K562 (cell line): Measurements from ENCODE around the gene NANOG. TPM values are rescaled to one million over a fixed set of nuclear protein-coding genes. Genes with fewer than 3 reads are reported as not detected.
A peak's percentile ranks its signal among the peaks of the same experiment; 100 is the strongest.
"Not testable (repeated sequence)": the region's sequence is repeated elsewhere in the genome, so short reads cannot be mapped to it uniquely, and the experiment has no call there.

Experiments used
- ATAC-seq: fragments of 200-7000 bp; cut with Tn5 transposase; 3 replicates; pipeline ENCODE4 v1.9.1; 2020; ENCODE audit warnings: moderate library complexity
- BruUV-seq: library from RNA; stranded (reverse); fragments of 400-500 nt; replicated peaks from 2 replicates; lab custom pipeline; 2021; lab: Mats Ljungman, UMichigan
- CTCF ChIA-PET: fragments of 300-600 bp; formaldehyde crosslinking; extraction: SDS; loops from one replicate; lab custom pipeline; 2021; ENCODE audit warnings: low intra/inter-chr PET ratio; lab: Yijun Ruan, JAX
- POLR2A ChIA-PET: fragments of 300-600, 350-650 bp; sonication (Branson Sonifier 250); formaldehyde crosslinking; extraction: SDS; loops from one replicate; lab custom pipeline; 2021; ENCODE audit warnings: antibody characterized with exemption, inconsistent platforms; lab: Yijun Ruan, JAX
- DNase-seq, 4 experiments: peaks; one replicate each; pipeline versions ENCODE4 v3.0.0 to v3.0.0-alpha.2; 2011 to 2018; ENCODE audit warnings: low spot score in 3 of 4, mixed read lengths in 3 of 4; ENCODE audit errors: extremely low read depth in 1 of 4
- FAIRE-seq: peaks from 2 replicates; lab custom pipeline; 2011; peaks lifted over from hg19 to GRCh38; lab: Jason Lieb, UNC
- H2AFZ ChIP-seq: 2 replicates; pipeline ENCODE4 v1.6.0; 2011; ENCODE audit warnings: low read depth, low read length, control low read depth, inconsistent platforms
- H3K27ac ChIP-seq: fragments of 200-600 bp; 3 replicates; pipeline ENCODE4 v1.8.0; 2011; ENCODE audit warnings: low read depth, mild to moderate bottlenecking, control low read depth, inconsistent platforms, low read length, moderate library complexity, mixed read lengths; ENCODE audit errors: extremely low read depth
- H3K27me3 ChIP-seq, 2 experiments: fragments of 300-600 bp in 1 of 2; 2 replicates in 1 of 2; 3 replicates in 1 of 2; pipeline versions ENCODE4 v1.6.0 to v1.8.0; 2011; ENCODE audit warnings: inconsistent platforms in 2 of 2, low read length in 2 of 2, mild to moderate bottlenecking in 1 of 2, mixed read lengths in 1 of 2, moderate library complexity in 1 of 2; ENCODE audit not compliant: control insufficient read depth in 2 of 2, insufficient read depth in 2 of 2
- H3K36me3 ChIP-seq: fragments of 300-600 bp; 3 replicates; pipeline ENCODE4 v1.8.0; 2011; ENCODE audit warnings: mild to moderate bottlenecking, low read length, inconsistent platforms; ENCODE audit not compliant: control insufficient read depth, insufficient read depth
- H3K4me1 ChIP-seq, 2 experiments: fragments of 200-600 bp in 1 of 2; replicated peaks in 1 of 2; 2 replicates in 1 of 2; 3 replicates in 1 of 2; pipeline versions ENCODE4 v1.5.1 to v1.8.0; 2011; ENCODE audit warnings: inconsistent platforms in 2 of 2, low read length in 2 of 2, mild to moderate bottlenecking in 1 of 2, mixed read lengths in 1 of 2, moderate library complexity in 1 of 2; ENCODE audit not compliant: control insufficient read depth in 2 of 2, insufficient read depth in 2 of 2
- H3K4me2 ChIP-seq: 2 replicates; pipeline ENCODE4 v1.6.1; 2011; ENCODE audit warnings: low read length, control low read depth, inconsistent platforms, mixed read lengths; ENCODE audit not compliant: insufficient read depth
- H3K4me3 ChIP-seq: fragments of 200-600 bp; sonication (generic), shearing (Covaris generic); 2 replicates; pipeline ENCODE4 v1.5.1; 2016; ENCODE audit warnings: control low read depth, inconsistent platforms
- H3K79me2 ChIP-seq: fragments of 200-600 bp; 3 replicates; pipeline ENCODE4 v1.8.0; 2011; ENCODE audit warnings: low read length, inconsistent platforms; ENCODE audit not compliant: control insufficient read depth, insufficient read depth
- H3K9ac ChIP-seq, 2 experiments: 2 replicates each; pipeline versions ENCODE4 v1.6.0 to v1.6.1; 2011; ENCODE audit warnings: low read depth in 2 of 2, low read length in 2 of 2, control low read depth in 1 of 2, inconsistent platforms in 1 of 2, mild to moderate bottlenecking in 1 of 2, mixed read lengths in 1 of 2; ENCODE audit not compliant: insufficient read depth in 1 of 2
- H3K9me1 ChIP-seq: one replicate; pipeline ENCODE4 v1.6.0; 2011; ENCODE audit warnings: inconsistent platforms, mild to moderate bottlenecking, low read length, moderate library complexity; ENCODE audit not compliant: control insufficient read depth, insufficient read depth
- H3K9me3 ChIP-seq: replicated peaks from 2 replicates; pipeline ENCODE4 v1.5.1; 2011; ENCODE audit warnings: low read depth, low read length, inconsistent platforms; ENCODE audit not compliant: control insufficient read depth, insufficient read depth
- H4K20me1 ChIP-seq: replicated peaks from 2 replicates; pipeline ENCODE4 v1.6.1; 2011; ENCODE audit warnings: low read length, inconsistent platforms, mixed read lengths; ENCODE audit not compliant: control insufficient read depth, insufficient read depth
- FOXO4 ChIP-seq: fragments of 450-650 bp; formaldehyde crosslinking; IDR thresholded peaks from 2 replicates; pipeline ENCODE4 v1.4.0; 2020; ENCODE audit warnings: mild to moderate bottlenecking, moderate library complexity
- WGBS: fragments of 100-300 bp; shearing (Covaris generic); methylation state at CpG from one replicate; pipeline ENCODE4 v1.1.6; 2016; ENCODE audit warnings: low coverage, mixed read lengths; ENCODE audit not compliant: insufficient coverage; ENCODE audit errors: missing lambda C conversion rate; 5-methylcytosine and 5-hydroxymethylcytosine counted together
- in situ Hi-C: fragments of 300-500 bp; cut with MboI; formaldehyde crosslinking; loops from 4 replicates; pipeline ENCODE4 v1.15.0; 2018; ENCODE audit warnings: inconsistent platforms, mixed read lengths
- intact Hi-C: fragments of 100-400 bp; cut with micrococcal nuclease; formaldehyde crosslinking; loops from 2 replicates; pipeline ENCODE4 v1.14.2; 2022
- polyA plus RNA-seq, 8 experiments: library from polyadenylated mRNA; depleted of rRNA in 4 of 8; stranded (reverse) in 5 of 8; unstranded in 3 of 8; fragments of >200 nt; fragmentation: Nextera tagmentation in 2 of 8; fragmentation: Illumina TruSeq in 1 of 8; extraction: Ambion mirVana in 2 of 8; extraction: Trizol in 1 of 8; gene quantifications; 2 replicates each; pipeline versions ENCODE4 v1.2.1 to v1.2.3, GENCODE V29; 2011 to 2014; ENCODE audit warnings: inconsistent platforms in 1 of 8, missing spikeins in 1 of 8
- total RNA-seq, 7 experiments: library from RNA; depleted of rRNA in 6 of 7; stranded (reverse); fragments of >200 nt in 6 of 7; fragmentation: Illumina TruSeq in 2 of 7; extraction: Trizol in 2 of 7; gene quantifications; 2 replicates each; pipeline versions ENCODE4 v1.2.1 to v1.2.3, GENCODE V29; 2011 to 2021; ENCODE audit warnings: low replicate concordance in 1 of 7
- TF ChIP-seq, protein P1 (sequence below): fragments of 450-650 bp; formaldehyde crosslinking; conservative IDR thresholded peaks from 2 replicates; pipeline ENCODE4 v1.4.0; 2022; ENCODE audit warnings: mild to moderate bottlenecking, missing genetic modification characterization

The NANOG gene
- total and polyA plus RNA-seq, 9 of the 15 experiments (the other 6 are each of a cell fraction or from before 2014, with no cell fraction given) = 0.04 TPM; not detected in 8

GRCh38 chr12:7837366-7837765 is 48.2 kb downstream of the NANOG start:
- Histone ChIP-seq H3K9ac (no peak overlapping the region), H3K27ac (no peak overlapping the region), H2AFZ (no peak overlapping the region), H3K27me3 (peaks cover 2 to 5% of the 10 kb centered on the region in 2 experiments; a peak in 1 of 5 replicates), H3K4me3 (no peak overlapping the region), H3K79me2 (no peaks in the 10 kb centered on the region), H4K20me1 (no peaks in the 10 kb centered on the region), H3K9me1 (no peaks in the 10 kb centered on the region), H3K4me2 (no peak overlapping the region), H3K9me3 (no peaks in the 10 kb centered on the region), H3K4me1 (no peaks in the 10 kb centered on the region; a peak in 1 of 5 replicates), H3K36me3 (no peaks in the 10 kb centered on the region)
- FAIRE-seq (no peak), DNase-seq (no peak), ATAC-seq (no peak)
- TF ChIP-seq, protein P1, sequence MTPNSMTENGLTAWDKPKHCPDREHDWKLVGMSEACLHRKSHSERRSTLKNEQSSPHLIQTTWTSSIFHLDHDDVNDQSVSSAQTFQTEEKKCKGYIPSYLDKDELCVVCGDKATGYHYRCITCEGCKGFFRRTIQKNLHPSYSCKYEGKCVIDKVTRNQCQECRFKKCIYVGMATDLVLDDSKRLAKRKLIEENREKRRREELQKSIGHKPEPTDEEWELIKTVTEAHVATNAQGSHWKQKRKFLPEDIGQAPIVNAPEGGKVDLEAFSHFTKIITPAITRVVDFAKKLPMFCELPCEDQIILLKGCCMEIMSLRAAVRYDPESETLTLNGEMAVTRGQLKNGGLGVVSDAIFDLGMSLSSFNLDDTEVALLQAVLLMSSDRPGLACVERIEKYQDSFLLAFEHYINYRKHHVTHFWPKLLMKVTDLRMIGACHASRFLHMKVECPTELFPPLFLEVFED (CRISPR knock-in tag) = no peak
- TF ChIP-seq FOXO4 (CRISPR knock-in tag) = no peak
- intact Hi-C loops = no loop called here
- WGBS = 10% methylated on average over 4 of the region's 6 CpGs
- POLR2A ChIA-PET = no interaction called here
- in situ Hi-C loops = no loop called here
- CTCF ChIA-PET = no interaction called here
- BruUV-seq = no TSS peak

DNA sequence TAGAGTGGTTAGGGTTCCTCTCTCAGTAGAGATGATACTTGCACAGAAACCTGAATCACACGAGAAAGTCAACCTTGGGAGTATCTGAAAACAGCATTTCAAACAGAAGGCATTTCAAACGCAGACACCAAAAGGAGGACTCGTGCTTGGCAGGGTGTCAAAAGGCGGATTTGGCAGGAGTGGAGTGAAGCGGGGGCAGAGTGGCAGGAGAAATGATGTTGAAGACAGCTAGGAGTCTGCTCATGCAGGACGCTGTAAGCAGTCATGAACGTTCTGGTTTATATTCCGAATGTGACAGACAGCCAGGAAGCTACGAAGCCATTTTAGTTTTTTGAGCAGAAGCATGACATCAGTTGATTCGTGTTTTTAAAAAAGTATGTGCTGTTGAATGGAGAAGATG is 50.0 kb downstream of the NANOG start:
- not testable (repeated sequence) for H3K79me2 ChIP-seq, H3K9ac ChIP-seq
- FAIRE-seq = peak; percentile 54

DNA sequence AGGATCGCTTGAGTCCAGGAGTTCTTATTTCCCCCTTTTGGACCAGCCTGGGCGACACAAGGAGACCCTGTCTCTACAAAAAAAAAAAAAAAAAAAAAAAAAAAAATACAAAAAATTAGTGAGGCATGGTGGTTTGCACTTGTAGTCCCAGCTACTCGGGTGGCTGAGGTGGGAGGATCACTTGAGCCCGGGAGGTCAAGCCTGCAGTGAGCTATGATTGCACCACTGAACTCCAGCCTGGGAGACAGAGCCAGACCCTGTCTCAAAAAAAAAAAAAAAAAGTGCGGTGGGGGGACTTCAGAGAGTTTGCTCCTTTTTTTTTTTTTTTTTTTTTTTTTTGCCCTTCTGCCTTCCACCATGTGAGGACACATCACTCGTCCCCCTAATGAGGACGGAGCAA is 50.6 kb downstream of the NANOG start:
- FAIRE-seq, H2AFZ ChIP-seq, H3K9me3 ChIP-seq, H3K36me3 ChIP-seq, H3K27me3 ChIP-seq, ATAC-seq, H3K4me2 ChIP-seq, H3K27ac ChIP-seq, in situ Hi-C loops, H3K4me3 ChIP-seq, H4K20me1 ChIP-seq, POLR2A ChIA-PET, BruUV-seq, DNase-seq, CTCF ChIA-PET, intact Hi-C loops, H3K9me1 ChIP-seq, H3K79me2 ChIP-seq, H3K9ac ChIP-seq, H3K4me1 ChIP-seq: not testable (repeated sequence)
- 0% methylated on average over 2 of the region's 7 CpGs for WGBS

More for the DNA sequence above, 50.0 kb downstream of the NANOG start:
- DNase-seq, ATAC-seq, H3K9me3 ChIP-seq, intact Hi-C loops, POLR2A ChIA-PET, H3K27ac ChIP-seq, BruUV-seq, CTCF ChIA-PET, H3K4me3 ChIP-seq, H4K20me1 ChIP-seq, H2AFZ ChIP-seq, H3K4me2 ChIP-seq, in situ Hi-C loops, H3K9me1 ChIP-seq, H3K27me3 ChIP-seq, H3K36me3 ChIP-seq, H3K4me1 ChIP-seq: not testable (repeated sequence)
- WGBS = 45% methylated on average over 7 of the region's 10 CpGs
